ENCODE measurements around the gene VPS11. TPM values are rescaled to one million over a fixed set of nuclear protein-coding genes. Genes with fewer than 3 reads are reported as not detected.

Gene VPS11
- total and polyA plus RNA-seq, 2 experiments from 2014 or later: 11.5 to 13.4 TPM

DNA sequence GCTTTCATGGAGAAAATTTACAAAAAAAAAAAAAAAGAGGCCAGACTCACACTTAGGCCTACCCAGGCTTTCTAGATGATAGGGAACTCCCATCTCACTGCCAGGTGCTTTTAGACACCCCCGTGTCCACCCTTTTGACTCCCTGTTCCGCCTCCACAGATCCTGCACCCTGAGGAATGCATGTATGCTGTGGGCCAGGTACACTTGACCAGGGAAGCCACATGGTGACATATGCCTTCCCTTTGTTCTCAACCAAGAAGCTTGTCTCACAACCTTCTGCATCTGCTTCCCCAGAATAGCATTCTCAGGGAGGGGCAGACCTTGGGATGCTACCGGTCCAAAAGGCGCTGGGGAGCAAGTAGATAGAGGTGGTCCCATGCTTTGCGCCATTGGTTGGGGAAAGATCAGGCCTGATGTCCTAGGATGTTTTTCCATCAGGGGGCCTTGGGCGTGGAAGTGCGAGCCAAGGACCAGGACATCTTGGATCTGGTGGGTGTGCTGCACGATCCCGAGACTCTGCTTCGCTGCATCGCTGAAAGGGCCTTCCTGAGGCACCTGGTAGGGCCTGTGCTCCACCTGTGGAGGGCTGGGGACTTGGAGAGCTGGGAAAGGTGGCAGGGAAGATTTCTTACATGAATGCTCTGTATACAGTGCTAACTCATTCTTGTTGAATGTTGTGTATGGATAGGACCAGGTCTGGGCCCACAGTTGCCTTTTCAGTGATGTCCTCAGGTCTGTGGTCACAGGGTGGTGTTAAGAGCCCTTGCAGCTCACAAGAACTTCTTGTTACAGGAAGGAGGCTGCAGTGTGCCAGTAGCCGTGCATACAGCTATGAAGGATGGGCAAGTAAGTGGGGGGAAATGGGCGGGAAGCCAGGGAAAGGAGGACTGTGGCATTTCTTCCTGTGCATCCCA, 24.6 kb downstream of the VPS11 start (continued):
- TF ChIP-seq, protein P1, sequence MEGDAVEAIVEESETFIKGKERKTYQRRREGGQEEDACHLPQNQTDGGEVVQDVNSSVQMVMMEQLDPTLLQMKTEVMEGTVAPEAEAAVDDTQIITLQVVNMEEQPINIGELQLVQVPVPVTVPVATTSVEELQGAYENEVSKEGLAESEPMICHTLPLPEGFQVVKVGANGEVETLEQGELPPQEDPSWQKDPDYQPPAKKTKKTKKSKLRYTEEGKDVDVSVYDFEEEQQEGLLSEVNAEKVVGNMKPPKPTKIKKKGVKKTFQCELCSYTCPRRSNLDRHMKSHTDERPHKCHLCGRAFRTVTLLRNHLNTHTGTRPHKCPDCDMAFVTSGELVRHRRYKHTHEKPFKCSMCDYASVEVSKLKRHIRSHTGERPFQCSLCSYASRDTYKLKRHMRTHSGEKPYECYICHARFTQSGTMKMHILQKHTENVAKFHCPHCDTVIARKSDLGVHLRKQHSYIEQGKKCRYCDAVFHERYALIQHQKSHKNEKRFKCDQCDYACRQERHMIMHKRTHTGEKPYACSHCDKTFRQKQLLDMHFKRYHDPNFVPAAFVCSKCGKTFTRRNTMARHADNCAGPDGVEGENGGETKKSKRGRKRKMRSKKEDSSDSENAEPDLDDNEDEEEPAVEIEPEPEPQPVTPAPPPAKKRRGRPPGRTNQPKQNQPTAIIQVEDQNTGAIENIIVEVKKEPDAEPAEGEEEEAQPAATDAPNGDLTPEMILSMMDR (conservative IDR thresholded peaks at IDR 0.05; ENCODE audit: low read depth in 2 of 2): no peak
- TF ChIP-seq ZNF331 (CRISPR knock-in tag; IDR thresholded peaks at IDR 0.05; ENCODE audit: low read depth) (no peak), EZH2phosphoT487 (IDR thresholded peaks at IDR 0.05; ENCODE audit: unreplicated experiment) (no peak), ZNF114 (CRISPR knock-in tag; IDR thresholded peaks at IDR 0.05) (no peak), JUNB (IDR thresholded peaks at IDR 0.05; ENCODE audit: unreplicated experiment) (no peak), STAT1 (IDR thresholded peaks at IDR 0.05; ENCODE audit: unreplicated experiment) (no peak), NANOG (IDR thresholded peaks at IDR 0.05; ENCODE audit: borderline replicate concordance) (no peak)
- TF ChIP-seq, protein P2, sequence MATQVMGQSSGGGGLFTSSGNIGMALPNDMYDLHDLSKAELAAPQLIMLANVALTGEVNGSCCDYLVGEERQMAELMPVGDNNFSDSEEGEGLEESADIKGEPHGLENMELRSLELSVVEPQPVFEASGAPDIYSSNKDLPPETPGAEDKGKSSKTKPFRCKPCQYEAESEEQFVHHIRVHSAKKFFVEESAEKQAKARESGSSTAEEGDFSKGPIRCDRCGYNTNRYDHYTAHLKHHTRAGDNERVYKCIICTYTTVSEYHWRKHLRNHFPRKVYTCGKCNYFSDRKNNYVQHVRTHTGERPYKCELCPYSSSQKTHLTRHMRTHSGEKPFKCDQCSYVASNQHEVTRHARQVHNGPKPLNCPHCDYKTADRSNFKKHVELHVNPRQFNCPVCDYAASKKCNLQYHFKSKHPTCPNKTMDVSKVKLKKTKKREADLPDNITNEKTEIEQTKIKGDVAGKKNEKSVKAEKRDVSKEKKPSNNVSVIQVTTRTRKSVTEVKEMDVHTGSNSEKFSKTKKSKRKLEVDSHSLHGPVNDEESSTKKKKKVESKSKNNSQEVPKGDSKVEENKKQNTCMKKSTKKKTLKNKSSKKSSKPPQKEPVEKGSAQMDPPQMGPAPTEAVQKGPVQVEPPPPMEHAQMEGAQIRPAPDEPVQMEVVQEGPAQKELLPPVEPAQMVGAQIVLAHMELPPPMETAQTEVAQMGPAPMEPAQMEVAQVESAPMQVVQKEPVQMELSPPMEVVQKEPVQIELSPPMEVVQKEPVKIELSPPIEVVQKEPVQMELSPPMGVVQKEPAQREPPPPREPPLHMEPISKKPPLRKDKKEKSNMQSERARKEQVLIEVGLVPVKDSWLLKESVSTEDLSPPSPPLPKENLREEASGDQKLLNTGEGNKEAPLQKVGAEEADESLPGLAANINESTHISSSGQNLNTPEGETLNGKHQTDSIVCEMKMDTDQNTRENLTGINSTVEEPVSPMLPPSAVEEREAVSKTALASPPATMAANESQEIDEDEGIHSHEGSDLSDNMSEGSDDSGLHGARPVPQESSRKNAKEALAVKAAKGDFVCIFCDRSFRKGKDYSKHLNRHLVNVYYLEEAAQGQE (IDR thresholded peaks at IDR 0.05; ENCODE audit: unreplicated experiment): no peak
- TF ChIP-seq, protein P3, sequence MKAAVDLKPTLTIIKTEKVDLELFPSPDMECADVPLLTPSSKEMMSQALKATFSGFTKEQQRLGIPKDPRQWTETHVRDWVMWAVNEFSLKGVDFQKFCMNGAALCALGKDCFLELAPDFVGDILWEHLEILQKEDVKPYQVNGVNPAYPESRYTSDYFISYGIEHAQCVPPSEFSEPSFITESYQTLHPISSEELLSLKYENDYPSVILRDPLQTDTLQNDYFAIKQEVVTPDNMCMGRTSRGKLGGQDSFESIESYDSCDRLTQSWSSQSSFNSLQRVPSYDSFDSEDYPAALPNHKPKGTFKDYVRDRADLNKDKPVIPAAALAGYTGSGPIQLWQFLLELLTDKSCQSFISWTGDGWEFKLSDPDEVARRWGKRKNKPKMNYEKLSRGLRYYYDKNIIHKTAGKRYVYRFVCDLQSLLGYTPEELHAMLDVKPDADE (IDR thresholded peaks at IDR 0.05): no peak

All from GM23338 (cell line).